GM21825 (cell line): Measurements from ENCODE around the gene POLR1H.

Experiments
- ATAC-seq: cut with Tn5 transposase; IDR thresholded peaks from one replicate; pipeline ENCODE4 v1.9.1; 2021; ENCODE audit warnings: mild to moderate bottlenecking, moderate library complexity; ENCODE audit not compliant: unreplicated experiment

The POLR1H gene

DNA sequence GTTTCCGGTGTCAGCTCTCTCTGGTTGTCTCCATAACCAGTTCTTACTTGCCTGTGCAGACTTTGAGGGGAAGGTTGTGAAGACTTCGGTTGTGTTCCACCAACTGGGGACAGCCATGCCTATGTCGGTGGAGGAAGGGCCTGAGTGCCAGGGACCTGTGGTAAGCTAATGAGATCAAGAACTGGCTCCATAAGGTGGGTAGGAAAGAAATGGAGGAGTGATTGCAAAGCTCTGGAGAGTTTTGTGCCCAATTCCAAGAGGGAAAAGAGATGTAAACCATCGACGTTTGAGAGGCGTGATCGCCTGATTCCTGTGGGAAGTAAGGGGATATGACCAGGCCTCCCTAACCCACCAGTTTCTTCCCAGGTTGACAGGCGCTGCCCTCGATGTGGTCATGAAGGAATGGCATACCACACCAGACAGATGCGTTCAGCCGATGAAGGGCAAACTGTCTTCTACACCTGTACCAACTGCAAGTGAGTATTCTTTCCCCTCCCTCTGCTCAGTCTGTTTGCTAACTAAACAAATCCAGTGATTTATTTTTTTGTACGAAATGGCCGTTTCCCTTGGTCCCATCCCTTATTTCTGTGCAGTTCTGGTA is 893 bp downstream of the POLR1H start:
- peak; percentile 8 for ATAC-seq

DNA sequence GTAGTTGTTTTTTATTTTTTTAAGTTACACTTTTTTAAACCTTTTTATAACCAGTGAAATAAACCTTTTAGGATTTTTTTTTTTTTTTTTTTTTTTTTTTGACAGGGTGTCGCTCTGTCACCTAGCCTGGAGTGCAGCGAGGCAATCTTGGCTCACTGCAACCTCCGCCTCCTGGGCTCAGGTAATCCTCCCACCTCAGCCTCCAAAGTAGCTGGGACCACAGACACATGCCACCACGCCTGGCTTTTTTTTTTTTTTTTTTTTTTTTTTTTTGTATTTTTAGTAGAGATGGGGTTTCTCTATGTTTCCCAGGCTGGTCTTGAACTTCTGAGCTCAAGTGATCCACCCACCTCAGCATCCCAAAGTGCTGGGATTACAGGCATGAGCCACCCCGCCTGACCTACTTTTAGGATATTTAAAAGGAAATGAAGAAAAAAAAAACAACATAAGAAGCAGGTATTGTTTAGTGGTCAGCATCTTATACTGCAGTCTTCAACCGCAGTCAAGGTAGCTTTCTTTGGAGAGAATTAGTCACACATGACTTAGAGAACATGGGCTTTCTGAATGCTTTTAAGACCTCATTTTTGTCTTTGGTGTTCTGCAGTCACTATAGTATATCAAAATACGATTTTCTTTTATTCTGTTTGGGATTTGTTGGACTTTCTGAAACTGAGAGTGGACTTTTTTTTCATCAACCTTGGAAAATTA is 1.6 kb downstream of the POLR1H start:
- ATAC-seq = no peak

DNA sequence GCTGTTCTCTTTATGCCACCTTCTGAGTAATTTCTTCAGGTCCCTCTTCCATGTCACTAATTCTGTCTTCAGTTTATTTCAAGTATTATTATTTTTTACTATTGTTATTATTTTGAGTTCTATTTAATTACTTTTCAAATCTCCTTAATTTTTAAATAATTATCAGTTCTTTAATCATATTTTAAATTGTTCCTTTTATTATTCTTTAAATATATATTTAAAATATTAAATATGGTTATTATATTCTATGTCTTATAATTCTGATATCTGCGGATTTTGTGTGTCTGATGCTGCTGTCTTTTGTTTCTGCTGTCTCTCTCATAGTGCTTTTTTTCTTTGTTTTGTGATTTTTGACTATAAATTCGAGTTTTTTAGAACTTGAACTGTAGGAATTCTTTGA is 2.2 kb downstream of the POLR1H start:
- ATAC-seq = no peak

DNA sequence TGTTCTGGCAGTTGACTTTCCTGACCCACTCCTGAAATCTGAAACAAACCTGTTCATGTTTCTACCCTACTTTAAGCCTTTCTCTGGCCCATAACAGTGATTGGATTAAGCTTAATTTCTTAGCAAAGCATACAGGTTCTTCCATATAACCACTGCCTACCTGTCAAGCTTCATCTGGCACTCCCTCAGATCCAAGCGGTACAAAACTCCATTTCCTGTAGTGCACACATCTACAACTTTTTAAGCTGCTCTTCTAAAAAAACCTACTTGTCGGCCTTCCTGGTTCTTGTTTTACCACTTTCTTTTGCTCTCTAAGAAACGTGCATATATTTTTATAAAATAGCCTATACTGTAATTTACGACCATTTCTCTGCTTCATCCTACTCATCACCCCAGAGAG is 5.0 kb downstream of the POLR1H start:
- ATAC-seq = no peak

DNA sequence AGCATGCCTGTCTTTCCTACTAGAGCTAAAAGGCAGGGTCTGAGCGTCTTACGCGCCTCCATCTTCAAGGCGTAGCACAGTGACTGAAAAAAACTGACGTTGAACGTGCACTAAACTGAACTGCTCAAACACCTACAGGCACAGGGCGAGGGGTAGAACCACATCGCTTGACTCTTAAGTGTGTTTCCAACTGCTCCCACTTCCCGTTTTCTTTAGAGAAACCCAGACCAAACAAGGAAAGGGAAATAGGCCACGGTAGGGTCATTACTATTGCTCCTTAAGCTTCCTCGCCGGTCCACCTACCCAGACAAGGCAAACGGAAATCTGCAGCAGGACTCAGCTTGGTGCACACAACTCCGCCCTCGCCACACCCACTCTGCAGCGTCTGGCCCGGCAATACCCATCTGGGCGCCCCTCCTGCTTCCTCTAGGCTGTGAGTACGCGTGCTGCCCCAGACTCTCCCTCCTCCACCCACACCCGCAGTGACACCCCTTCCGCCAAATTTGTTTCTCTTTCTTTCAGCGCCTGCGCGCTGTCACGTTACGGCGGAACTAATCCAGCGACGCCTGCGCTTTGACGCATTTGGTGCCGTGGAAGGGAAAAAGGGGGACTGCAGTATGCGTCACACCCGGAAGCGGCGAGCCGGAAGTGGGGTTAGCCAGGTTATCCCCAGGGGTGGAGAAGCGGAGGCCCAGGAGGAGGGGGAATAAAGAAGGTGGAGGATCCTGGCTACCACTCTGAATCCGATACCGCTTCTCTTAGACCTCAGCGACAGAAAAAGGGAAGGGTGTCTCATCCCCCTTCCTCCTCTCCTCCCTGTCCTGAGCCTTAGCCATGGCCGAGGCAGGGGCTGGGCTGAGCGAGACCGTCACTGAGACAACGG is 5.8 kb downstream of the POLR1H start, which contains the start of gene PPP1R11:
Gene PPP1R11, plus strand, starts transcription at position 622 of the 883 bp plus-strand sequence. Its CDS starts 213 bp downstream, at position 835.
- peak; percentile 93 for ATAC-seq

DNA sequence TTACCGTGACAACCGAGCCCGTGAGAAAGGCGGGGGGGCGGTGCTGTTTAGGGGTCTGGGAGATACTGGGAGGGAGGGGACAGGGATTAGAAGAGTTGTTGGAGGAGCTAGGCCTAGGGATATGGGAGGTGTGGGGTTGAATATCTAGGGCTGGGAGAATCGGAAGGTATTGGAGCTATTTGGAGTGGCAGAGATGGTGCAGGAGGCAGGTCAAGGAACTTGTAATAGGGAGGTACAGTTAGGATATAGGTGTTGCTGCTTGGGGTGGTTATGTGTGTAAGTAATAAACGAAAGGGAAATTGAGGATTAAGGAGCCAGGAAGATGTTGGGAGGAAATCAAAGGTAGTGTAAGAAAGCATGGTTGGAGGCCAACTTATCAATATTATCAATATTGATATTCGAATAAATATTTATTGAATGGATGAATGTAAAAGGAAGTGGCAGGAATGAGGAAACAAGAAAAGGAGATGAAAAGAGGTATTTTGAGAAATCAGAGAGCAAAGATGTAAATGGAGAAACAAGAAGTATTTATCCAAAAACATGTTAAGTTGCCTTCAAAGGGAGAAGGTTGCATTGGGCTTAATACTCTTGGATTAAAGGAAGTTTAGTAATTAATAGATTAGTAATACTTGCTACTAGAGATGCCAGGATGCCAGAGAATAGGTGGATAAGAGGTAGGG is 6.5 kb downstream of the POLR1H start:
- ATAC-seq = no peak

DNA sequence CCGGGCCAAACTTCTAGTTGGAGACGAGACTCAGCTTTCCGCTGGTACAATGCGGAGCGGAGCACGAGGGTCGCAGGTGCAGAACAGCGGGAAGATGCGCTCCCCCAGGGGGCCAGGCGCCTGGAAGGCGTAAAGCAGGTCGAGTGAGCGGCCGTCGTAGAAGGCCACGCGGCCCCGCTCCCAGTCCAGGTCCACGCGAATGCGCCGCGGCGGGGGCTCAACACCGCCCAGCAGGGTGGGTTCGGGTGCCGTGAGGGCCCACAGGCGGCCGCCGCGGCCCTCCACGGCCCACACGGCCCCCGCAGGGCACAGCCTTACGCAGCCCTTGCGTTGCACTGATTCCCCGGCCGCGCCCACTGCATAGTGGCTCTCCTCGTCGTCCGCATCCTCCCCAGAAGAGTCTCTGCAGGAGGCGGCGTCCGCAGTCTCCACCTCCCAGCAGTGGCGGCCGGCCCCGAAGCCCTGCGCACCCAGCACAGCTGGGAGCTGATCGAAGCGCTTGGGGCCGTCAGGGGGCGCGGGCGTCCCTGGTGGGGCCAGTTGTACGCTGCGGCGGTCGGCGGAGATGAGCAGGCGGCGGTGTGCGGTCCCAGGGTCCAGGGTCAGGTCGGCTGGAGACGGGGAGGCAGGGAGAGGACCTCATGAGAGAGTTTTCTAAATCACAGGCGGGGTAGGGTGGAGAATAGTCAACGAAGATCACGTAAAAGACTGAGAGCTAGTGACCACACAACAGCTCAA is 10.2 kb downstream of the POLR1H start:
- ATAC-seq = no peak

DNA sequence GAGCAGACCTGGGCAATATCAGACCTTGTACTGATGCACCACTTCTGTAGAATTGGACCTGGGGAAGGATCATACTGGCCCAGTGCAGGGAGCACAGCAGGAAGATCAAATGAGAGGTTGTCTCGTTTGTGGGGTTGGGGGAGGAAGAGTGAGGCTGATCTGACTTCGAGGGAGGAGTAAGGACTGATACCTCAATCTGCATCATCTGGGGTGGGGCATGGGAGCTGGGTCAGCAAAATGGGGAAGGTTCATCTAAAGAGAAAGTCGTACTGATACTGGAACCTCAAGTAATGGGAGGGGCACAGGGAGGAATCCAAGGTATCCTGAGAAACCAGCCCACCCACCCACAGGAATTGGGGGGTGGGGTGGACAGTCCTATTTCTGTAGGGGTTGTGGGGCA is 10.8 kb downstream of the POLR1H start:
- ATAC-seq = no peak

DNA sequence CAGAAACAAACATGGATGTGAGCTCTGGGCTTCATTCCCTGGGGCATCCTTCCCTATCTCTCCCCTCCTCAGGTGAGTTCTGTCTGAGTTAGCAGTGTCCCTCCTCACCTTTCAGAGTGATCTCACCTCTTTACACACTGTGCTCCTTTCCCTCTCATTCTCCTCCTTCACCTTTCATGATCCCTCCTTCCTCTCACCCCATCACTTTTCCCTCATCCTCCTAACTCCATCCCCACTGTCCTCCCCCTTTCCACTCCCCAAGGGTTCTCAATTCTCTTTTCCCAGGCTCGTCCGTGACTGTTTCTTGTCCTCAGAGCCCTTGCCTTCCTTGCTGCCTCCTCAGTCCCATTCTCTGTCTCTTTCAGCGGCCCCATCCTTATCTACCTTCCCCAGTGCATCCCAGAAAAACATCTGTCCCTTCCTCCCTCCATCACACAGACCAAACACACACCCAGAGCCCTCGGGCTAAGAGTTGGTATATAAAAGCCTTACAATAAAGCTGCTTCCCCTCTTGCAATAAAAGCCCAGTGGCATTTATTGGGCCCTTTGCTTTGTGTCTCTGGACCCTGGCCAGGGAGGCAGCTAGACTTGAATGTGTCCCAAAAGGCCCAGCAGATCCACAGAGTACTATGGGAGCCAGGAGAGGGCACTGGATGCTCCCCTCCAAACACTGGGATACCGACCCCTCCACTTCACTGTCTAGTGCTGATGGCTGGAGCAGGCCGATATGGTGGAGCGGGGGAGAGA is 12.6 kb downstream of the POLR1H start:
- no peak for ATAC-seq

DNA sequence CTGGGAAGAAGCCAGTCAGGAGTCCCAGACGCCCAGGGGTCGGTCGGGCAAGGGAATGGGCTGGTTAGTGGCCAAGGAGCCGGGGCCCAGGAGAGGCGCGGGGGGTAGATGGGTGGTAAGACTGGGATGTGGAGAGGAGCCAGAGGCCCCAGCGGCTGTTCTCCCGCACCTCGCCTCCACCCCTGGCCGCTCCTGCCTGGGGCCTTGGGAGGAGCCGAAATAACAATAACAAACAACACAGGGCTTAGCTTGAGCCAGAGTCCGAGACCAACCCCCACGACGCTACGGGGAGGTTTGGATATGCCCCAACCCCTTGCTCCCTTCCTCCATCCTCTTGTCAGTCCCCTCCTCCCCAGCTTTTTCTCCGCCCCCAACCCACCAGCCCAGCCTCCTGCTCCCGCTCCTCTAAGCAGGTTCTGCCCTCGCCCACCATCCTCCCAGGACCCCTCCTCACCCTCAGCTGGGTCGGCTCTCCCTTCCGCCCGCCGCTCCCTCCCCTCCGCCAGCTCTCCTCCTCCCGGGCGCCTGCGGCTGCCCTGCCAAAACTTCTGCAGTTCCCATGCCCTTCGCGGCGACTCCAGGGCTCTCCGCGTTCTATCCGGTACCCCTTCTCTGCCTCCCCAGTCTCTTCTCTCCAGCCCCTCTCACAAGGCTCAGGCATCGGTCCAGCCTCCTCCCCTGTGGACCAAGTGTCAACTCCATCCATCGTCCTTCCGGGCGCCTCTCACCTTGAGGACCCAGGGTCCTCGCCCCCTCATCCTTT is 13.4 kb downstream of the POLR1H start:
- no peak for ATAC-seq

DNA sequence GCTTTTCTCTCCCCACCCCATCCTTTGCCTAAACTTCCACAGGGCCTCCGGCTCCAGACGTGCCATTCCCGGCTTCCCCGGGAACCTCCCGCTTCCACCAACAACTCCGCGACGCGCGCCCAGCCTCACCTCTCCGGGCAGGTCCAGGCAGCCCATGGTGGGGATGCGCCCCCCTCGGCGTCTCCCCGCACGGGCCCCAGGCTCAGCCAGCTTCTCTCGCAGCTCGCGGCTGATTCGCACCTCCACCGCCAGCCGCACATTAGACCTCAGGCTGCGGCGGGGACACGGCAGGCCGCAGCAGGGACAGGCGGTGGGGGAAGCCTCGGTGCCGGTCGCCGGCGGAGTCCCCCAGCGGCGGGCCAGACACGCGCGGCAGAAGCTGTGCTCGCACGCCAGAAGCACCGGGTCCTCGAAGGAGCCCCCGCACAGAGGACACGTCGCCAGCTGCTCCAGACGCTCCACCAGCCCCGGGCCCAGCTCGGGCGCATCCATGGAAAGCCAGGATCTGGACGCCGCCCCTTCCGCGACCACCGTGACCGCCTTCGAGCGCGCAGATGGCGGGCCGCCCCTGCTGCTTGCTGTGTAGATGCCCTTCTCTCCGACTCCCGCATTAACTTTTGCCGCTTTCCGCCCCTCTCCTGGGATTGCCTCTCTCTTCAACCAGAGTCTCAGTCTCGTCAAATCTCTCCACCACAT is 14.2 kb downstream of the POLR1H start, which contains the start of gene RNF39:
Gene RNF39, minus strand, starts transcription at position 676 of the 696 bp plus-strand sequence. Its CDS starts 184 bp downstream, at position 492.
- no peak for ATAC-seq

DNA sequence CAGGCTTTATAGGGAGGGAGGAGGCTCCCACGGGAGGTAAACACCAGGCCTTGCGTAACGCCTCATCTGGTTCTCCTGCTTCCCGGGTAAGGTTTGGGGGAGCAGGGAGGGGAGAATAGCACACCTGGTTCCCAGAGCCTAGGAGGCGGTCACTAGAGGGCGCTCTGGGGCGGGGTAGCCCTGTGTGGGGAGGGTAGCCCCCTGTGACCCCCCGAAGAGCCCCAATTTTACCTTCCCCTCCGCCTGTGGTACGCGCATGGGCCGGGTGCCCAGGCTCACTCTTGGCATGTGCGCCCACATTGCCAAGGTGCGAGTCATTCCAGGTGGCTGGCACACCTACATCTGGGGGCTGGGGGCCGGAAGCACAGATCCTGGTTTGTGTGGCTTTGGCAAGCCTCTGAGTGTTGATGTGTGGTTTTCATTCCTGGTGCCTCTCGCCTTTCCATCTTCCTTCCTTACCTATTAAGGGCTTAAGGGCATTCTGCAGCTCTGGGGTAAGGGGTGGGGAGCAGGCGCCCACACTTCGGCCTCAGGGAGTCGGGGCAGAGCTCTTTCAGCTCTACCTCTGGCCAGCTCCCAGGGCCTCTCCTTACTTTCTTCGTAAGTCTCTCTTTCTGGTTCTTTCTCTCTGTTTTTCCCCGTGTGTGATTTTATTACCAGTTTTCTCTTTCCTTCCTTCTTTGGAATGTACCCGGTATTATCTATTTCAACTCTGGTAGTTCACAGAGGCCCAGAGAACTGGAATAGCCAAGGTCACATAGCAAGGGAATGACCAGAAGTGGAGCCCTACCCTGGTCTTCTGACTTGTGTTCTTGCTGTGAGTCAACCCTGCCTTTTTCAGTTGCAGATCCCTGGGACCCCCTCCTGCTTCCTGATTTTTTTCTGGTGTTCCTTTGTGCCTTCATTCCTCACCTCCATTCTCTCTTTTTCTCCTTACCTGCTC is 15.0 kb downstream of the POLR1H start:
- ATAC-seq = no peak

DNA sequence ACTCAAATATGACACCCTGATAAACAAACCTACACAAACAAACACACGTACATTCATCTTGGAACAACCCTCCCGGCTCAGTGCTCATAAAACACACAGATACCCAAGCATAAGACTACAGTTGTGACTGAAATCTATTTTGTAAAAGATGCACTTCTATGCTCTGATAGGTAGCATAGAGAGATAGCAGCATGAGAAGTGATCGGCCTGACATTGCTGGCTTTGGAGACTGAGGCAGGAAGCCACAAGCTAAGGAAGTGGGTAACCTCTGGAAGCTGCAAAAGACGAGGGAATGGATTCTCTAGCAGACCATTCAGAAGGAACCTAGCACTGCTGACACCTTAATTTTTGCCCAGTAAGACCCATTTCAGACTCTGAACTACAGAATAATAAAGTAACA is 16.2 kb downstream of the POLR1H start:
- no peak for ATAC-seq

DNA sequence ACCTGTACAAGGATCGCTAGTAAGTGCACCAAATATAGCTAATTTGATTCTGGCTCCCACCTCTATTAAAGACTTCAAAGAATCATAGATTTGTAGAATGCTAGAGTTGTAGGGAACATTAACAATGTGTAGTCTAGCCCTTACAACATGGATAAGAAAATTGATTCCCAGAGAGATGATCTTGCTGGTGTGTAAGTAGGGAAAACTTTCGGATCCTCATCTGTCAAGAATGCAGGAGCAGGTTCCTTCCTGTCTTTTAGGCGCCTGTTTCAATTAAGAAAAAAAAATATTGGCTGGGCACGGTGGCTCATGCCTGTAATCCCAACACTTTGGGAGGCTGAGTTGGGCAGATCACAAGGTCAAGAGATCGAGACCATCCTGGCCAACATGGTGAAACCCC is 26.8 kb downstream of the POLR1H start:
- no peak for ATAC-seq

DNA sequence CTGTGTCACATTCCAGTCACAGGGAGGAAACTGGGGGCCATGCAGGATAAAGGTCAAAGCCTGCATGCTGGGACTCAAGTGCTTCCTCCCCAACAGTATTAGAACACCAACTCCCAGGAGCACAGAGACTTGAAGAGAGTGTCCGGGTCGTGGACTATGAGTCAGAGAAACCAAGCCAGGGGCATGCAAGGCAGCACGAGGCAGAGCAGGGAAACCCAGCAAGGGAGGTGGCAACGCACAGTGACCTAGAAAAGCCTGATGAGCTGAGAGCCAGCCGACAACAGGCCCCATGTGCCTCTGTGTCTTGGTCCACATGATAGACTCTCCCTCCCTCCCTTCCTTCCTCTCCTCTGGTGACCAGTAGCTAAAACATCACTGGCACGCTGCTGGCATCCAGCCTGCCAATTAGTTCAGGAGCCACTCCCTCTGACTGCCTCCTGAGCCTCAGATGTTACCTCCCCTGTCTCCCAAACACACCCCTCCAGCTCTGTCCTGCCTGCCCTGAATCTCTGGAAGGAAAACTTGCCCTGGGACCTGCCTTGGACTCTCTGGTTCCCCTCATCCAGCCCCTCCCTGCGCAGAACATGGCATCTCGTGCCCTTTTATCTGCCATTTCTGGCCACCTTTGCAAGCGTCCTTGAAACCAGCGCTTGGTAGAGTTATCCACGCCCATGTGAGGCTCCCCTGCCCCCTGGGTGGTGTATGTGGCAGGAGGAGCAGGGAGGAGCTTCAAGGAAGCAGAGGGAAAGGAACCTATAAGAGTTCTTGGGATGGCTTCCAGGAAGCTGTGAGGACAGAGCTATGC is 30.7 kb downstream of the POLR1H start:
- no peak for ATAC-seq

DNA sequence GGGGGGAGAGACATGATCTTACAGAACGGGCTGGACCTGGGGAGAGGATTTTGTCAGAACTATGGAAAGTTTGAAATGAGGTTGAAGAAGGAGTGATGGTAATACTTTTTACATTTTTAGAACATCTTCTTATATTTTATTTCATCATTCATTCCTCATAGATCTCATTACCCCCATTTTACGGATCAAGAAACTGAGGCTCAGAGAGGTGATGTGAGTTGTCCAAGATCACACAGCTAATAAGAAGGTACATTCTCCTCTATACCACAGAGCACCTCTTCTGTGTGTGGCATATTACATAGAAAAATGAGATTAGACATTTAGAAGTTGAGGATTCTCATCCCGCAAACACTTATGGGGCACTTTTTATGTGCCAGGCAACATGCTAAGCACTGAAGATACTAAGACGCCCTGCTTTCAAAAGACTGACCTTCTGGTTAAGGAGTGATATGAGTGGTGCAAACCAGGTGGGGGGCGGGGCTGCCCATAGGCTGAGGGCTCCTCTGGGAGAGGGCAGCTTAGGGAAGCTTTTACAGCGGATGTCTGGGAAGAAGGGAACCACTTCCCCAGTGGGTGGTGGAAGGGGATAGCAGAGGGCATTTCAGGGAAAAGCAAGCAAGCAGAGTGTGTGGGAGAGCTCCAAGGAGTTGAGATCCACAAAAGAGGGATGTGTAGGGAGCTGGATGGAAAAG is 31.9 kb downstream of the POLR1H start:
- no peak for ATAC-seq
